Measurements from ENCODE around the gene PDCD2L.
"Not testable (repeated sequence)": the region's sequence is repeated elsewhere in the genome, so short reads cannot be mapped to it uniquely, and the experiment has no call there.

Gene PDCD2L

DNA sequence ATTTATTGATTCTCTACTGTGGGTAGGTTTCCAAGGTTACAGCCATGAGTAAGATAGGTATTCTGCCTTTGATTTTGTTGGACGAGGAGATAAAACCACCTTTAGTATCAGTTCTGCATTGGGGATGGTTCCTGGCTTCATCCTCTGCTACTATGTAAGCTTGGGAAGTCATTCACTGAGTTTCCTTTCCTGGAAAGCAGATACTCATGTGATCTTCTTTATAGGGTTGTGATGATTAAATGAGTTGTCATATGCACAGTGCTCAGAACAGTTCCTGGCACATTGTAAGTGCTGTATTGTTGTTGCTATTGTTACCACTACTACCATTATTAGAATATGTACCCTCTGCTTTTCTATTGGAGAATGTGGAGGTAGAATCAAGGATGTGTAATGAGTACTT, 64.2 kb downstream of the PDCD2L start:
- no peak for DNase-seq (ENCODE audit: low read depth in 2 of 3, low spot score in 1 of 3)

GRCh38 chr19:34469026-34469425, 64.8 kb downstream of the PDCD2L start:
- DNase-seq (ENCODE audit: low read depth in 2 of 3, low spot score in 1 of 3), result not testable (repeated sequence)

- DNase-seq (ENCODE audit: low read depth in 2 of 3, low spot score in 1 of 3), result no peak
These were observed 67.9 kb downstream of the PDCD2L start for GRCh38 chr19:34471906-34472700.

DNA sequence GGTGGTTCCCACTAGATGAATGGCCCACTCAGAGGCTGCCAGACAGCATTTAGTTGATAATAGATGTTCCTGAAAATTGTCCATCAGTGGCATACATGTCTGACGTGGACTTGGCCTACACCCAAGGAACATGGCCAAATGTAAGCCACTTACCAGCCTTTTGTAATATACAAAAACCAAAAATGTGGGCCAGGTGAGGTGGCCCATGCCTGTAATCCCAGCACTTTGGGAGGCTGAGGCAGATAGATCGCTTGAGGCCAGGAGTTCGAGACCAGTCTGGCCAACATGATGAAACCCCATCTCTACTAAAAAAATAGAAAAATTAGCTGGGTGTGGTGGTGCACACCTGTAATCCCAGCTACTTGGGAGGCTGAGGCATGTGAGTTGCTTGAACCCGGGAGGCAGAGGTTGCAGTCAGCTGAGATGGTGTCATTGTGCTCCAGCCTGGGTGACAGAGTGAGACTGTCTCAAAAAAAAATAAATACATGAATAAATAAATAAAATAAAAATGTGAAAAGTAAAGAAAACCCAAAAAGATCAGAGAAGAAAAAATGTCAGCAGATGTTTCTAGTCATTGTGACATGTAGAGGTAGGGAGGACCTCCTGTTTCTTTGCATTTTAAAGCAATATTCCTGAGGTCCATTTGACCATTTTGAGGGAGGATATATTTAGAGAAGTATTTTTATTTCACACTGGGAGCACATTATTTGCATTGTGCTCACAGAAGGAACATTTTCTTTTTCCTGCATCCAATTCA, 70.2 kb downstream of the PDCD2L start:
- no peak for DNase-seq (ENCODE audit: low read depth in 2 of 3, low spot score in 1 of 3)

DNA sequence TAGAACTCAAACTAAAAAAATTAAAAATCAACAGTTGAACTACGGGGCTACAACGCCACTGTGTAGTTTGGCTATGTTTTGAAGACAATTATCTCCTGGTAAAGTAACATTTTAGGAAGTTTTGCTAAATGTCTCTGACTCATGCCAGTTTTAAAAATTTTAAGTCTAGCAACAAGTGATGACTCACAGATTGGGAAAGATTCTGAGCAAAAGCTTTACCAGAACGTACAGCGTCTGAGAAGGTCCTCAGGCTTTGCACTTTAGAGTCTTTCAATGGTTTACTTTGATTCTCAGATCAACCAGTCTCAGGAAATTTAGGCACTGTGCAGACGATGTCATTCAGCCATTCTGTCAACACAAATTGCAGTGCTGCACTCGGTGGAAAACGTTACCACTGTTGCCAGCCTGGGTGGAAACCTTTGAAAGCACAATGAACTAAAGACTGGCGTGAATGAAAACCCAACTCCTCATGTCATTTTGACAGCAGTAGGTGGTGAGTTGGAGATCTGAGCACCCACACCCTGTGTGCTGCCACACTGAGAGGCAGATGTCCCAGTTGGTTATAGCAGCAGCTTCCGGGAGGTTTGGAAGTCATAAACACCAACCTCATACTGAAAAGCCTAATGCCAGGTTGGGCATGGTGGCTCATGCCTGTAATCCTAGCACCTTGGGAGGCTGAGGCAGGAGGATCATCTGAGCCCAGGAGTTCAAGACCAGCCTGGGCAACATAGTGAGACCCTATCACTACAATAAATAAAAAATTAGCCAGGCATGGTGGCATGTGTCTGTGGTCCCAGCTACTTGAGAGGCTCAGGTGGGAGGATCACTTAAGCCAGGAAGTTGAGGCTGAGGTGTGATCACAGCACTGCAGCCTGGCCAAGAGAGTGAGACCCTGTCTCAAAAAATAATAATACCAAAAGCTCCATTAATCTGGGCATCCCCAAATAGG, 71.1 kb downstream of the PDCD2L start:
- DNase-seq (ENCODE audit: low read depth in 2 of 3, low spot score in 1 of 3), result peak in 1 of 3 donors; percentile 16

All from stimulated activated CD4-positive, alpha-beta T cell treated with anti-CD3 and anti-CD28 coated beads, Interleukin-12 subunit alpha, Interleukin-12 subunit beta, amount 100 ng/mL, for 48 hours (primary cell).